ENCODE results near the gene TRIM75.

TRIM75 gene

GRCh38 chr4:165053645-165054044 lies at the start of gene TRIM75:
Gene TRIM75, plus strand, starts transcription at chr4:165053866. Its CDS starts 5,282 bp downstream, at chr4:165059148.
- no peak within 1 kb of the TSS for H3K4me3 ChIP-seq (ENCODE audit: low read depth in 1 of 2, low read length in 1 of 2)
- no peaks in the 10 kb centered on the region for H3K36me3 ChIP-seq
- H3K9me3 ChIP-seq, result no peaks in the 10 kb centered on the region
- no peaks in the 10 kb centered on the region for H3K4me1 ChIP-seq (ENCODE audit: control insufficient read depth in 1 of 2, insufficient read depth in 1 of 2, low read depth in 1 of 2, low read length in 1 of 2)
- H3K27me3 ChIP-seq, result no peaks in the 10 kb centered on the region
- no peak within 1 kb of the TSS for H3K27ac ChIP-seq
- TF ChIP-seq CTCF (IDR thresholded peaks at IDR 0.05), result no peak

- H3K4me3 ChIP-seq (ENCODE audit: low read depth in 1 of 2, low read length in 1 of 2), result no peak overlapping the region
- no peak for TF ChIP-seq CTCF (IDR thresholded peaks at IDR 0.05)
- H3K4me1 ChIP-seq (ENCODE audit: control insufficient read depth in 1 of 2, insufficient read depth in 1 of 2, low read depth in 1 of 2, low read length in 1 of 2), result no peaks in the 10 kb centered on the region
- H3K36me3 ChIP-seq, result no peaks in the 10 kb centered on the region
- H3K27ac ChIP-seq, result no peak overlapping the region
- H3K9me3 ChIP-seq, result no peaks in the 10 kb centered on the region
- no peaks in the 10 kb centered on the region for H3K27me3 ChIP-seq
Measured at GRCh38 chr4:165005352-165005925, 48.2 kb upstream of the TRIM75 start.

- H3K4me1 ChIP-seq (ENCODE audit: control insufficient read depth in 1 of 2, insufficient read depth in 1 of 2, low read depth in 1 of 2, low read length in 1 of 2), result no peaks in the 10 kb centered on the region
- H3K36me3 ChIP-seq, result no peaks in the 10 kb centered on the region
- H3K9me3 ChIP-seq, result no peaks in the 10 kb centered on the region
- H3K27me3 ChIP-seq, result no peaks in the 10 kb centered on the region
- TF ChIP-seq CTCF (IDR thresholded peaks at IDR 0.05), result no peak
- no peak overlapping the region for H3K27ac ChIP-seq
- no peak overlapping the region for H3K4me3 ChIP-seq (ENCODE audit: low read depth in 1 of 2, low read length in 1 of 2)
Measured at GRCh38 chr4:165006456-165006855, 47.2 kb upstream of the TRIM75 start.

- no peaks in the 10 kb centered on the region for H3K27me3 ChIP-seq
- no peak overlapping the region for H3K4me3 ChIP-seq (ENCODE audit: low read depth in 1 of 2, low read length in 1 of 2)
- no peak for TF ChIP-seq CTCF (IDR thresholded peaks at IDR 0.05)
- no peaks in the 10 kb centered on the region for H3K36me3 ChIP-seq
- no peak overlapping the region for H3K27ac ChIP-seq
- H3K9me3 ChIP-seq, result no peaks in the 10 kb centered on the region
- H3K4me1 ChIP-seq (ENCODE audit: control insufficient read depth in 1 of 2, insufficient read depth in 1 of 2, low read depth in 1 of 2, low read length in 1 of 2), result no peaks in the 10 kb centered on the region
Measured at GRCh38 chr4:165006886-165007285, 46.8 kb upstream of the TRIM75 start.

- no peak overlapping the region for H3K4me3 ChIP-seq (ENCODE audit: low read depth in 1 of 2, low read length in 1 of 2)
- TF ChIP-seq CTCF (IDR thresholded peaks at IDR 0.05), result no peak
Measured at GRCh38 chr4:165009493-165010227, 44.0 kb upstream of the TRIM75 start.

More at GRCh38 chr4:165009493-165010227, 44.0 kb upstream of the TRIM75 start:
- Histone ChIP-seq H3K27ac (no peak overlapping the region), H3K9me3 (no peaks in the 10 kb centered on the region), H3K27me3 (no peaks in the 10 kb centered on the region), H3K4me1 (ENCODE audit: control insufficient read depth in 1 of 2, insufficient read depth in 1 of 2, low read depth in 1 of 2, low read length in 1 of 2) (no peaks in the 10 kb centered on the region), H3K36me3 (no peaks in the 10 kb centered on the region)

Data from neutrophil (primary cell).